ENCODE data around the gene EPS8L2.

- TF ChIP-seq CTCF (tag by site-specific recombination; IDR thresholded peaks at IDR 0.05) (no peak), ZBTB21 (tag by site-specific recombination; IDR thresholded peaks at IDR 0.05) (no peak), ZNF140 (tag by site-specific recombination; IDR thresholded peaks at IDR 0.05) (no peak), REST (tag by site-specific recombination; IDR thresholded peaks at IDR 0.05) (no peak), ZNF544 (tag by site-specific recombination; IDR thresholded peaks at IDR 0.05) (no peak), PBX3 (CRISPR knock-in tag; IDR thresholded peaks at IDR 0.05) (no peak), ZNF302 (tag by site-specific recombination; IDR thresholded peaks at IDR 0.05; ENCODE audit: low read depth) (no peak)
- TF ChIP-seq, protein P1, sequence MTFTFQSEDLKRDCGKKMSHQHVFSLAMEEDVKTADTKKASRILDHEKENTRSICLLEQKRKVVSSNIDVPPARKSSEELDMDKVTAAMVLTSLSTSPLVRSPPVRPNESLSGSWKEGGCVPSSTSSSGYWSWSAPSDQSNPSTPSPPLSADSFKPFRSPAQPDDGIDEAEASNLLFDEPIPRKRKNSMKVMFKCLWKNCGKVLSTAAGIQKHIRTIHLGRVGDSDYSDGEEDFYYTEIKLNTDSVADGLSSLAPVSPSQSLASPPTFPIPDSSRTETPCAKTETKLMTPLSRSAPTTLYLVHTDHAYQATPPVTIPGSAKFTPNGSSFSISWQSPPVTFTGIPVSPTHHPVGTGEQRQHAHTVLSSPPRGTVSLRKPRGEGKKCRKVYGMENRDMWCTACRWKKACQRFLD (tag by site-specific recombination; IDR thresholded peaks at IDR 0.05): no peak
Measured at GRCh38 chr11:680476-680875, 25.6 kb upstream of the EPS8L2 start.
